Measurements from ENCODE around the gene KRTAP9-8.

The KRTAP9-8 gene

GRCh38 chr17:41199421-41200078, 38.2 kb upstream of the KRTAP9-8 start:
- H3K4me2 ChIP-seq (ENCODE audit: insufficient read depth, low read length, poor library complexity, severe bottlenecking), result no peak overlapping the region
- H3K9ac ChIP-seq (ENCODE audit: low read depth, low read length, poor library complexity), result no peak overlapping the region
- H3K4ac ChIP-seq (ENCODE audit: low read length), result no peak overlapping the region

GRCh38 chr17:41211845-41212466, 25.8 kb upstream of the KRTAP9-8 start:
- no peaks in the 10 kb centered on the region for H3K79me1 ChIP-seq (ENCODE audit: low read depth, low read length)
- no peak overlapping the region for H2BK15ac ChIP-seq (ENCODE audit: low read length)
- H3K18ac ChIP-seq (ENCODE audit: low read length), result no peak overlapping the region
- H3K27me3 ChIP-seq (ENCODE audit: control insufficient read depth in 3 of 3, insufficient read depth in 3 of 3, low read depth in 1 of 3, low read length in 3 of 3), result no peaks in the 10 kb centered on the region
- no peak overlapping the region for H2BK5ac ChIP-seq (ENCODE audit: low read length)
- H3K4me2 ChIP-seq (ENCODE audit: insufficient read depth, low read length, poor library complexity, severe bottlenecking), result no peak overlapping the region
- no peak overlapping the region for H2AK5ac ChIP-seq (ENCODE audit: low read depth, low read length)
- H3K27ac ChIP-seq (replicated peaks; ENCODE audit: low read length), result no peak overlapping the region
- no peak overlapping the region for H2BK120ac ChIP-seq (ENCODE audit: low read depth, low read length)
- no CpG with 5 or more reads among the region's 1 CpG for WGBS, 2 donors (ENCODE audit: extremely low coverage in 2 of 2, insufficient read length in 2 of 2, insufficient replicate concordance in 1 of 2)
- no peaks in the 10 kb centered on the region for H3K9me3 ChIP-seq (replicated peaks in 1 of 2; ENCODE audit: control insufficient read depth in 2 of 2, insufficient read depth in 1 of 2, low read depth in 1 of 2, low read length in 2 of 2)
- H3K4me3 ChIP-seq (ENCODE audit: low read length in 2 of 2), result no peak overlapping the region
- H3K14ac ChIP-seq (ENCODE audit: low read length), result no peak overlapping the region
- peaks cover 0 to 2% of the 10 kb centered on the region in 2 donors for H3K4me1 ChIP-seq (ENCODE audit: control insufficient read depth in 2 of 2, insufficient read depth in 1 of 2, low read depth in 1 of 2, low read length in 2 of 2)
- H3K4ac ChIP-seq (ENCODE audit: low read length), result no peak overlapping the region
- H3K9ac ChIP-seq (ENCODE audit: low read depth, low read length, poor library complexity), result no peak overlapping the region
- no peaks in the 10 kb centered on the region for H3K36me3 ChIP-seq (replicated peaks in 1 of 2; ENCODE audit: control insufficient read depth in 2 of 2, insufficient read depth in 2 of 2, low read length in 2 of 2)
- H2AFZ ChIP-seq (ENCODE audit: low read length), result no peak overlapping the region
- H4K8ac ChIP-seq (ENCODE audit: low read depth, low read length), result no peak overlapping the region
- DNase-seq (ENCODE audit: low spot score), result no peak
- no peak overlapping the region for H3K23ac ChIP-seq (ENCODE audit: low read depth, low read length, poor library complexity)
- H2BK12ac ChIP-seq (ENCODE audit: low read length), result no peak overlapping the region
- H4K91ac ChIP-seq (ENCODE audit: low read depth, low read length, poor library complexity), result no peak overlapping the region

More at GRCh38 chr17:41199421-41200078, 38.2 kb upstream of the KRTAP9-8 start:
- no peak overlapping the region for H2AK5ac ChIP-seq (ENCODE audit: low read depth, low read length)
- H3K23ac ChIP-seq (ENCODE audit: low read depth, low read length, poor library complexity), result no peak overlapping the region
- no peak overlapping the region for H2BK5ac ChIP-seq (ENCODE audit: low read length)
- no peak overlapping the region for H2BK15ac ChIP-seq (ENCODE audit: low read length)
- H3K14ac ChIP-seq (ENCODE audit: low read length), result no peak overlapping the region
- no peaks in the 10 kb centered on the region for H3K79me1 ChIP-seq (ENCODE audit: low read depth, low read length)
- H3K27ac ChIP-seq (replicated peaks; ENCODE audit: low read length), result no peak overlapping the region
- H2BK120ac ChIP-seq (ENCODE audit: low read depth, low read length), result no peak overlapping the region
- no peak overlapping the region for H2BK12ac ChIP-seq (ENCODE audit: low read length)
- H4K8ac ChIP-seq (ENCODE audit: low read depth, low read length), result no peak overlapping the region
- H3K27me3 ChIP-seq (ENCODE audit: control insufficient read depth in 3 of 3, insufficient read depth in 3 of 3, low read depth in 1 of 3, low read length in 3 of 3), result no peaks in the 10 kb centered on the region
- no peak for DNase-seq (ENCODE audit: low spot score)
- WGBS, 2 donors (ENCODE audit: extremely low coverage in 2 of 2, insufficient read length in 2 of 2, insufficient replicate concordance in 1 of 2), result no CpG with 5 or more reads among the region's 5 CpGs
- no peaks in the 10 kb centered on the region for H3K4me1 ChIP-seq (ENCODE audit: control insufficient read depth in 2 of 2, insufficient read depth in 1 of 2, low read depth in 1 of 2, low read length in 2 of 2)
- no peak overlapping the region for H4K91ac ChIP-seq (ENCODE audit: low read depth, low read length, poor library complexity)
- no peaks in the 10 kb centered on the region for H3K9me3 ChIP-seq (replicated peaks in 1 of 2; ENCODE audit: control insufficient read depth in 2 of 2, insufficient read depth in 1 of 2, low read depth in 1 of 2, low read length in 2 of 2)
- no peaks in the 10 kb centered on the region for H3K36me3 ChIP-seq (replicated peaks in 1 of 2; ENCODE audit: control insufficient read depth in 2 of 2, insufficient read depth in 2 of 2, low read length in 2 of 2)
- H2AFZ ChIP-seq (ENCODE audit: low read length), result no peak overlapping the region
- no peak overlapping the region for H3K18ac ChIP-seq (ENCODE audit: low read length)
- H3K4me3 ChIP-seq (ENCODE audit: low read length in 2 of 2), result no peak overlapping the region

GRCh38 chr17:41212524-41213169, 25.2 kb upstream of the KRTAP9-8 start:
- Histone ChIP-seq H3K4me3 (ENCODE audit: low read length in 2 of 2) (peak overlapping the region in 1 of 2 donors; percentile 60), H3K9ac (ENCODE audit: low read depth, low read length, poor library complexity) (peak overlapping the region; percentile 70), H3K79me1 (ENCODE audit: low read depth, low read length) (no peaks in the 10 kb centered on the region), H3K4me2 (ENCODE audit: insufficient read depth, low read length, poor library complexity, severe bottlenecking) (no peak overlapping the region), H3K36me3 (replicated peaks in 1 of 2; ENCODE audit: control insufficient read depth in 2 of 2, insufficient read depth in 2 of 2, low read length in 2 of 2) (no peaks in the 10 kb centered on the region), H2BK12ac (ENCODE audit: low read length) (peak overlapping the region; percentile 90), H3K14ac (ENCODE audit: low read length) (peak overlapping the region; percentile 94), H3K4ac (ENCODE audit: low read length) (peak overlapping the region; percentile 97), H2BK120ac (ENCODE audit: low read depth, low read length) (peak overlapping the region; percentile 54), H2AK5ac (ENCODE audit: low read depth, low read length) (no peak overlapping the region), H4K91ac (ENCODE audit: low read depth, low read length, poor library complexity) (peak overlapping the region; percentile 99), H2AFZ (ENCODE audit: low read length) (no peak overlapping the region), H3K23ac (ENCODE audit: low read depth, low read length, poor library complexity) (peak overlapping the region; percentile 97), H2BK15ac (ENCODE audit: low read length) (peak overlapping the region; percentile 67), H2BK5ac (ENCODE audit: low read length) (no peak overlapping the region), H3K18ac (ENCODE audit: low read length) (peak overlapping the region; percentile 87), H3K9me3 (replicated peaks in 1 of 2; ENCODE audit: control insufficient read depth in 2 of 2, insufficient read depth in 1 of 2, low read depth in 1 of 2, low read length in 2 of 2) (no peaks in the 10 kb centered on the region), H3K4me1 (ENCODE audit: control insufficient read depth in 2 of 2, insufficient read depth in 1 of 2, low read depth in 1 of 2, low read length in 2 of 2) (peaks cover 0 to 2% of the 10 kb centered on the region in 2 donors), H4K8ac (ENCODE audit: low read depth, low read length) (peak overlapping the region; percentile 17), H3K27ac (replicated peaks; ENCODE audit: low read length) (no peak overlapping the region), H3K27me3 (ENCODE audit: control insufficient read depth in 3 of 3, insufficient read depth in 3 of 3, low read depth in 1 of 3, low read length in 3 of 3) (no peaks in the 10 kb centered on the region)
- DNase-seq (ENCODE audit: low spot score), result no peak
- no CpG with 5 or more reads among the region's 7 CpGs for WGBS, 2 donors (ENCODE audit: extremely low coverage in 2 of 2, insufficient read length in 2 of 2, insufficient replicate concordance in 1 of 2)

GRCh38 chr17:41215681-41216080, 22.1 kb upstream of the KRTAP9-8 start:
- Histone ChIP-seq H2AK5ac (ENCODE audit: low read depth, low read length) (no peak overlapping the region), H3K18ac (ENCODE audit: low read length) (no peak overlapping the region), H3K4me1 (ENCODE audit: control insufficient read depth in 2 of 2, insufficient read depth in 1 of 2, low read depth in 1 of 2, low read length in 2 of 2) (peaks cover 0 to 2% of the 10 kb centered on the region in 2 donors), H4K8ac (ENCODE audit: low read depth, low read length) (no peak overlapping the region), H3K4me3 (ENCODE audit: low read length in 2 of 2) (no peak overlapping the region), H4K91ac (ENCODE audit: low read depth, low read length, poor library complexity) (no peak overlapping the region), H2BK120ac (ENCODE audit: low read depth, low read length) (no peak overlapping the region), H3K36me3 (replicated peaks in 1 of 2; ENCODE audit: control insufficient read depth in 2 of 2, insufficient read depth in 2 of 2, low read length in 2 of 2) (no peaks in the 10 kb centered on the region), H3K23ac (ENCODE audit: low read depth, low read length, poor library complexity) (no peak overlapping the region), H2BK5ac (ENCODE audit: low read length) (no peak overlapping the region), H2AFZ (ENCODE audit: low read length) (no peak overlapping the region), H3K79me1 (ENCODE audit: low read depth, low read length) (no peaks in the 10 kb centered on the region), H3K9ac (ENCODE audit: low read depth, low read length, poor library complexity) (no peak overlapping the region), H3K4me2 (ENCODE audit: insufficient read depth, low read length, poor library complexity, severe bottlenecking) (no peak overlapping the region), H2BK12ac (ENCODE audit: low read length) (no peak overlapping the region), H3K9me3 (replicated peaks in 1 of 2; ENCODE audit: control insufficient read depth in 2 of 2, insufficient read depth in 1 of 2, low read depth in 1 of 2, low read length in 2 of 2) (no peaks in the 10 kb centered on the region), H3K27ac (replicated peaks; ENCODE audit: low read length) (no peak overlapping the region), H2BK15ac (ENCODE audit: low read length) (no peak overlapping the region), H3K4ac (ENCODE audit: low read length) (no peak overlapping the region), H3K14ac (ENCODE audit: low read length) (no peak overlapping the region), H3K27me3 (ENCODE audit: control insufficient read depth in 3 of 3, insufficient read depth in 3 of 3, low read depth in 1 of 3, low read length in 3 of 3) (no peaks in the 10 kb centered on the region)
- no CpG with 5 or more reads among the region's 1 CpG for WGBS, 2 donors (ENCODE audit: extremely low coverage in 2 of 2, insufficient read length in 2 of 2, insufficient replicate concordance in 1 of 2)
- no peak for DNase-seq (ENCODE audit: low spot score)

Measured in neuronal stem cell (in vitro differentiated cells).